ENCODE results near the gene ATG9B. TPM values are rescaled to one million over a fixed set of nuclear protein-coding genes. Genes with fewer than 3 reads are reported as not detected.
"Not testable (repeated sequence)": the region's sequence is repeated elsewhere in the genome, so short reads cannot be mapped to it uniquely, and the experiment has no call there.

The ATG9B gene
- total RNA-seq, 2 donors from 2014 or later: not detected

GRCh38 chr7:151013733-151014497 is 10.4 kb downstream of the ATG9B start:
- H3K36me3 ChIP-seq: no peaks in the 10 kb centered on the region
- H3K4me3 ChIP-seq: peak overlapping the region; percentile 21 to 39
- no peak overlapping the region for H3K27ac ChIP-seq
- H3K4me1 ChIP-seq: peaks cover 0 to 48% of the 10 kb centered on the region in 2 donors
- DNase-seq (ENCODE audit: low spot score): peak; percentile 81
- no peak for TF ChIP-seq CTCF (IDR thresholded peaks at IDR 0.05)
- no peaks in the 10 kb centered on the region for H3K9me3 ChIP-seq
- no peaks in the 10 kb centered on the region for H3K27me3 ChIP-seq

- no peak for TF ChIP-seq CTCF (IDR thresholded peaks at IDR 0.05)
- H3K27ac ChIP-seq: no peak overlapping the region
- H3K27me3 ChIP-seq: no peaks in the 10 kb centered on the region
- H3K4me1 ChIP-seq: peaks cover 0 to 48% of the 10 kb centered on the region in 2 donors
- no peaks in the 10 kb centered on the region for H3K36me3 ChIP-seq
- H3K4me3 ChIP-seq: peak overlapping the region; percentile 21 to 39
- H3K9me3 ChIP-seq: no peaks in the 10 kb centered on the region
- no peak for DNase-seq (ENCODE audit: low spot score)
Observed at GRCh38 chr7:151013356-151013732, 10.9 kb downstream of the ATG9B start.

GRCh38 chr7:151012911-151013347 is 11.4 kb downstream of the ATG9B start:
- peak; percentile 32 to 59 for TF ChIP-seq CTCF (IDR thresholded peaks at IDR 0.05)
- DNase-seq (ENCODE audit: low spot score): no peak
- H3K4me1 ChIP-seq: peaks cover 0 to 48% of the 10 kb centered on the region in 2 donors
- H3K27ac ChIP-seq: no peak overlapping the region
- H3K36me3 ChIP-seq: no peaks in the 10 kb centered on the region
- H3K9me3 ChIP-seq: no peaks in the 10 kb centered on the region
- H3K4me3 ChIP-seq: peak overlapping the region; percentile 21 to 39
- H3K27me3 ChIP-seq: no peaks in the 10 kb centered on the region

- Histone ChIP-seq H3K36me3 (no peaks in the 10 kb centered on the region), H3K4me1 (peaks cover 0 to 51% of the 10 kb centered on the region in 2 donors), H3K9me3 (no peaks in the 10 kb centered on the region), H3K27me3 (no peaks in the 10 kb centered on the region), H3K4me3 (no peak overlapping the region), H3K27ac (no peak overlapping the region)
- no peak for TF ChIP-seq CTCF (IDR thresholded peaks at IDR 0.05)
- no peak for DNase-seq (ENCODE audit: low spot score)
Observed at GRCh38 chr7:151012031-151012692, 12.1 kb downstream of the ATG9B start.

GRCh38 chr7:151011616-151012015 is 12.7 kb downstream of the ATG9B start:
- H3K36me3 ChIP-seq; H3K27me3 ChIP-seq; H3K27ac ChIP-seq; DNase-seq (ENCODE audit: low spot score); H3K9me3 ChIP-seq; H3K4me3 ChIP-seq: not testable (repeated sequence)
- H3K4me1 ChIP-seq: peaks cover 0 to 53% of the 10 kb centered on the region in 2 donors

GRCh38 chr7:151011097-151011409 is 13.2 kb downstream of the ATG9B start:
- Histone ChIP-seq H3K36me3 (no peaks in the 10 kb centered on the region), H3K9me3 (no peaks in the 10 kb centered on the region), H3K4me3 (no peak overlapping the region), H3K27me3 (no peaks in the 10 kb centered on the region), H3K4me1 (peaks cover 0 to 53% of the 10 kb centered on the region in 2 donors), H3K27ac (no peak overlapping the region)
- no peak for DNase-seq (ENCODE audit: low spot score)
- TF ChIP-seq CTCF (IDR thresholded peaks at IDR 0.05): no peak
